ENCODE measurements around the gene HSPA13.

Gene HSPA13

DNA sequence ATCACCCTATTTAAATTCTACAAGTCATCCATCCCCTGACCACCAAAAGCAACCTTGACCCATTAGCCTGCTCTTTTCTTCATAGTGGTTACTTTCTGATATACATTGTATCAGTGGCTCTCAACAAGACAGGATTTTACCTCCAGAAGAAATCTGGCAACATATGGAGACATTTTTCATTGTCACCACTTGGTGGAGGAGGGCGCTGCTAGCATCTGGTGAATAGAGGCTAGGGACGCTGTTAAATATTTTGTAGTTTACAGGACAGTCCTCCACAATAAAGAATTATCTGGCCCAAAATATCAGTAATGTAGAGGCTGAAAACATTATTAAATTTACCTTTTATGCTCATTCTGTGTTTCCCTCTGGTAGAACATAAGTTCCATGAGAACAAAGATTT lies 6.1 kb downstream of the HSPA13 start (continued):
- TF ChIP-seq, protein P1, sequence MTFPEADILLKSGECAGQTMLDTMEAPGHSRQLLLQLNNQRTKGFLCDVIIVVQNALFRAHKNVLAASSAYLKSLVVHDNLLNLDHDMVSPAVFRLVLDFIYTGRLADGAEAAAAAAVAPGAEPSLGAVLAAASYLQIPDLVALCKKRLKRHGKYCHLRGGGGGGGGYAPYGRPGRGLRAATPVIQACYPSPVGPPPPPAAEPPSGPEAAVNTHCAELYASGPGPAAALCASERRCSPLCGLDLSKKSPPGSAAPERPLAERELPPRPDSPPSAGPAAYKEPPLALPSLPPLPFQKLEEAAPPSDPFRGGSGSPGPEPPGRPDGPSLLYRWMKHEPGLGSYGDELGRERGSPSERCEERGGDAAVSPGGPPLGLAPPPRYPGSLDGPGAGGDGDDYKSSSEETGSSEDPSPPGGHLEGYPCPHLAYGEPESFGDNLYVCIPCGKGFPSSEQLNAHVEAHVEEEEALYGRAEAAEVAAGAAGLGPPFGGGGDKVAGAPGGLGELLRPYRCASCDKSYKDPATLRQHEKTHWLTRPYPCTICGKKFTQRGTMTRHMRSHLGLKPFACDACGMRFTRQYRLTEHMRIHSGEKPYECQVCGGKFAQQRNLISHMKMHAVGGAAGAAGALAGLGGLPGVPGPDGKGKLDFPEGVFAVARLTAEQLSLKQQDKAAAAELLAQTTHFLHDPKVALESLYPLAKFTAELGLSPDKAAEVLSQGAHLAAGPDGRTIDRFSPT (tag by site-specific recombination; IDR thresholded peaks at IDR 0.05), result no peak

DNA sequence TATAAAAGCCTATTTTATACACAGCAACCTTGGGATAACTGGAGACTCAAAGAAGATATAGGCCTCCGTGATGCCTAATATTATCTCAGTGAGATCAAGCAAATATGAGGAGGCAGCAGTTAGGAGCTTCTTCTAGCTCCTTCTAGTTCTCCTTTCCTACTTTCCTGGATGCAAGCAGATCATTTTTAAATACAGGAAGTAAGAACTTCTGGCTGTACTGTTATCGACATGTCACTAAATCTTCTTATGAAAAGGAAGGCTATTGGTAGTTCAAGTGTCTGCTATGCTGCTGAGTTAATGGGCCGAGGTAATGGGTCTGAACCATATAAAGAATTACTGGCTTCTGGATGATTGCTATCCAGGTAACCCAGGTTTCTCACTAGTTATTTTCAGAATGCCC lies 15.9 kb downstream of the HSPA13 start:
- no peak overlapping the region for H3K27ac ChIP-seq (ENCODE audit: extremely low read depth, low read depth, low read length)
- no peak for TF ChIP-seq ZNF585B (tag by site-specific recombination; IDR thresholded peaks at IDR 0.05)
- TF ChIP-seq ZBTB8A (tag by site-specific recombination; IDR thresholded peaks at IDR 0.05), result no peak
- TF ChIP-seq ZNF677 (tag by site-specific recombination; IDR thresholded peaks at IDR 0.05), result no peak
- TF ChIP-seq, protein P2, sequence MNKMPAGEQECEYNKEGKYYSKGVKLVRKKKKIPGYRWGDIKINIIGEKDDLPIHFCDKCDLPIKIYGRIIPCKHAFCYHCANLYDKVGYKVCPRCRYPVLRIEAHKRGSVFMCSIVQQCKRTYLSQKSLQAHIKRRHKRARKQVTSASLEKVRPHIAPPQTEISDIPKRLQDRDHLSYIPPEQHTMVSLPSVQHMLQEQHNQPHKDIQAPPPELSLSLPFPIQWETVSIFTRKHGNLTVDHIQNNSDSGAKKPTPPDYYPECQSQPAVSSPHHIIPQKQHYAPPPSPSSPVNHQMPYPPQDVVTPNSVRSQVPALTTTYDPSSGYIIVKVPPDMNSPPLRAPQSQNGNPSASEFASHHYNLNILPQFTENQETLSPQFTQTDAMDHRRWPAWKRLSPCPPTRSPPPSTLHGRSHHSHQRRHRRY (tag by site-specific recombination; IDR thresholded peaks at IDR 0.05), result no peak
- TF ChIP-seq ZNF529 (tag by site-specific recombination; IDR thresholded peaks at IDR 0.05; ENCODE audit: insufficient replicate concordance), result no peak
- TF ChIP-seq, protein P3, sequence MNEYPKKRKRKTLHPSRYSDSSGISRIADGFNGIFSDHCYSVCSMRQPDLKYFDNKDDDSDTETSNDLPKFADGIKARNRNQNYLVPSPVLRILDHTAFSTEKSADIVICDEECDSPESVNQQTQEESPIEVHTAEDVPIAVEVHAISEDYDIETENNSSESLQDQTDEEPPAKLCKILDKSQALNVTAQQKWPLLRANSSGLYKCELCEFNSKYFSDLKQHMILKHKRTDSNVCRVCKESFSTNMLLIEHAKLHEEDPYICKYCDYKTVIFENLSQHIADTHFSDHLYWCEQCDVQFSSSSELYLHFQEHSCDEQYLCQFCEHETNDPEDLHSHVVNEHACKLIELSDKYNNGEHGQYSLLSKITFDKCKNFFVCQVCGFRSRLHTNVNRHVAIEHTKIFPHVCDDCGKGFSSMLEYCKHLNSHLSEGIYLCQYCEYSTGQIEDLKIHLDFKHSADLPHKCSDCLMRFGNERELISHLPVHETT (tag by site-specific recombination; IDR thresholded peaks at IDR 0.05), result no peak
- TF ChIP-seq, protein P4, sequence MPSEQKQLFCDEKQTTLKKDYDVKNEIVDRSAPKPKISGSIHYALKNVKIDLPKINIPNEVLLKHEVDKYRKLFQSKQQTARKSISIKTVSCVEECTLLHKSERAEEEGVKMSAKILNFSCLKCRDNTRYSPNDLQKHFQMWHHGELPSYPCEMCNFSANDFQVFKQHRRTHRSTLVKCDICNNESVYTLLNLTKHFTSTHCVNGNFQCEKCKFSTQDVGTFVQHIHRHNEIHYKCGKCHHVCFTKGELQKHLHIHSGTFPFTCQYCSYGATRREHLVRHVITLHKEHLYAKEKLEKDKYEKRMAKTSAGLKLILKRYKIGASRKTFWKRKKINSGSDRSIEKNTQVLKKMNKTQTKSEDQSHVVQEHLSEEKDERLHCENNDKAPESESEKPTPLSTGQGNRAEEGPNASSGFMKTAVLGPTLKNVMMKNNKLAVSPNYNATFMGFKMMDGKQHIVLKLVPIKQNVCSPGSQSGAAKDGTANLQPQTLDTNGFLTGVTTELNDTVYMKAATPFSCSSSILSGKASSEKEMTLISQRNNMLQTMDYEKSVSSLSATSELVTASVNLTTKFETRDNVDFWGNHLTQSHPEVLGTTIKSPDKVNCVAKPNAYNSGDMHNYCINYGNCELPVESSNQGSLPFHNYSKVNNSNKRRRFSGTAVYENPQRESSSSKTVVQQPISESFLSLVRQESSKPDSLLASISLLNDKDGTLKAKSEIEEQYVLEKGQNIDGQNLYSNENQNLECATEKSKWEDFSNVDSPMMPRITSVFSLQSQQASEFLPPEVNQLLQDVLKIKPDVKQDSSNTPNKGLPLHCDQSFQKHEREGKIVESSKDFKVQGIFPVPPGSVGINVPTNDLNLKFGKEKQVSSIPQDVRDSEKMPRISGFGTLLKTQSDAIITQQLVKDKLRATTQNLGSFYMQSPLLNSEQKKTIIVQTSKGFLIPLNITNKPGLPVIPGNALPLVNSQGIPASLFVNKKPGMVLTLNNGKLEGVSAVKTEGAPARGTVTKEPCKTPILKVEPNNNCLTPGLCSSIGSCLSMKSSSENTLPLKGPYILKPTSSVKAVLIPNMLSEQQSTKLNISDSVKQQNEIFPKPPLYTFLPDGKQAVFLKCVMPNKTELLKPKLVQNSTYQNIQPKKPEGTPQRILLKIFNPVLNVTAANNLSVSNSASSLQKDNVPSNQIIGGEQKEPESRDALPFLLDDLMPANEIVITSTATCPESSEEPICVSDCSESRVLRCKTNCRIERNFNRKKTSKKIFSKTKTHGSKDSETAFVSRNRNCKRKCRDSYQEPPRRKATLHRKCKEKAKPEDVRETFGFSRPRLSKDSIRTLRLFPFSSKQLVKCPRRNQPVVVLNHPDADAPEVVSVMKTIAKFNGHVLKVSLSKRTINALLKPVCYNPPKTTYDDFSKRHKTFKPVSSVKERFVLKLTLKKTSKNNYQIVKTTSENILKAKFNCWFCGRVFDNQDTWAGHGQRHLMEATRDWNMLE (tag by site-specific recombination; conservative IDR thresholded peaks at IDR 0.05; ENCODE audit: low read depth), result no peak
- no peak for TF ChIP-seq IKZF3 (tag by site-specific recombination; IDR thresholded peaks at IDR 0.05)
- TF ChIP-seq REPIN1 (tag by site-specific recombination; IDR thresholded peaks at IDR 0.05; ENCODE audit: low read depth), result no peak
- no peak for TF ChIP-seq ZNF394 (tag by site-specific recombination; IDR thresholded peaks at IDR 0.05; ENCODE audit: borderline replicate concordance)
- TF ChIP-seq ZNF544 (tag by site-specific recombination; IDR thresholded peaks at IDR 0.05), result no peak
- TF ChIP-seq ZNF248 (tag by site-specific recombination; IDR thresholded peaks at IDR 0.05), result no peak
- TF ChIP-seq ZNF202 (tag by site-specific recombination; IDR thresholded peaks at IDR 0.05; ENCODE audit: borderline replicate concordance), result no peak
- no peak for TF ChIP-seq YY2 (tag by site-specific recombination; IDR thresholded peaks at IDR 0.05)
- TF ChIP-seq ZNF791 (tag by site-specific recombination; IDR thresholded peaks at IDR 0.05), result no peak
- TF ChIP-seq ZNF747 (tag by site-specific recombination; IDR thresholded peaks at IDR 0.05), result no peak
- TF ChIP-seq ZNF140 (tag by site-specific recombination; IDR thresholded peaks at IDR 0.05), result no peak
- no peak for TF ChIP-seq ZNF514 (tag by site-specific recombination; IDR thresholded peaks at IDR 0.05)
- TF ChIP-seq ZNF239 (tag by site-specific recombination; IDR thresholded peaks at IDR 0.05), result no peak
- peaks cover 0 to 4% of the 10 kb centered on the region in 2 experiments; a peak in 1 of 3 replicates for H3K36me3 ChIP-seq (ENCODE audit: control insufficient read depth in 2 of 2, insufficient read depth in 1 of 2, low read length in 2 of 2)
- no peaks in the 10 kb centered on the region for H3K9me3 ChIP-seq (ENCODE audit: control insufficient read depth, insufficient read depth, low read depth, low read length)
- no peaks in the 10 kb centered on the region for H3K4me1 ChIP-seq (ENCODE audit: control insufficient read depth, insufficient read depth, low read length)
- ChIA-PET POLR2A (no interaction called here), CTCF (interaction anchor here (1.0 kb wide), 1 partner anchor 114 kb away, joined by 3 read pairs; no protein-coding TSS in a partner anchor)
- H3K4me3 ChIP-seq (ENCODE audit: low read depth, low read length), result no peak overlapping the region

All from HEK293 (cell line).